GM19043 (cell line): ENCODE results near the gene SPTA1.

Experiments used
- ATAC-seq: cut with Tn5 transposase; IDR thresholded peaks from one replicate; pipeline ENCODE4 v1.9.1; 2021; ENCODE audit warnings: low read depth; ENCODE audit not compliant: unreplicated experiment

The SPTA1 gene

DNA sequence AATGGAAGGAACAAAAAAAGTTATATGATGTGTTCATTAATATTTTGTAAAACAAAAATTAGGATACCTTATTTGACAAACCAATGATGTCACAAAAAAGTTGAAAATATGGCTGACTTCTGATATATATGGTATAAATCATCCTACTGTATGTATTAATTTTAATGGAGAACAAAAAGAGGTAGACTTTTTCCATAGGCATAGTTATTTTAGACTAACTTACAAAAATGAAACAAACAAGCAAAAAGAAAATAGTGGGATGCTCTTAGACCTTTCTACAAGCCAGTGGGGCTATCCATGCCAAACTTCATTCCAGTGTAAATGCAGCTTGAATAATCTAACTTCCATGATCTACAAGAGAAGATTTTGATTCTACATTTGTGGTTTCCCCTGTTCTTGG is 522 bp upstream of the SPTA1 start:
- ATAC-seq, result no peak

DNA sequence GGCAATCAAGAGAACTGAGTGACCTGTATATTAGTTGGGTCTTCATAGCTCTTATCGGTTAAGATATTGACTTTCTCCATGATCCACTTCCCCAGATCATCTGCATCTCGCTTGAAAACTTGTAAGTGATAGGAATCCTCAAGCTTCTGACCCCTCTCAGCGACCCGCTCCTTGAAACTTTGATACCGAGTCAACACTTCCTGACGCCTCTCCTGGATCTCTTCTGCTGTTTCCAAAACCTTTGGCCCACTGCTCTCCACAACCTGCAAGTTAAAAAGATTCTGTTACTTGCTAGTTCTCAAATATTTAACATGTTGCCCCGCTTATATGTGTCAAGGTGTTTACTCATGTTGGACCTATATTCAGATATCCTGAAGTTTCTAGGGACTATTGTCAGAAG is 1.4 kb downstream of the SPTA1 start:
- ATAC-seq, result no peak

DNA sequence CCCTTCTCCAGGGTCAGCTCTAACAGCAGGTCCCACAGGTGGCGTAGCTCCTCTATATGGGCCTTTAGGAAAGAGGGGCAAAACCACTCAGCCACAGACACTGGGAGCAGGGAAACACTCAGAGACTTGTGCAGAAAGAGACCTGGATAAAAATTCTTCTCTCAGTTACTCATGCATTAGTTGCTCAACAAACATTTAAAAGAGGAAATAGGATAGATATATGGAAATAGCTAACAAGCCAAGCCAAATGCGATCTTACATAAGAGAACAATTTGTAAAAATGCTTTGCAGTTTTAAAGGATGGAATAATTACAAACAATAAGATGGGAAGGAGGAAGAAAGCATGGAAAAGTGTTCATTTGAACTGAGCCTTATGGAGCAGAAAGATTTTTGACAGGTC is 4.9 kb downstream of the SPTA1 start:
- no peak for ATAC-seq

DNA sequence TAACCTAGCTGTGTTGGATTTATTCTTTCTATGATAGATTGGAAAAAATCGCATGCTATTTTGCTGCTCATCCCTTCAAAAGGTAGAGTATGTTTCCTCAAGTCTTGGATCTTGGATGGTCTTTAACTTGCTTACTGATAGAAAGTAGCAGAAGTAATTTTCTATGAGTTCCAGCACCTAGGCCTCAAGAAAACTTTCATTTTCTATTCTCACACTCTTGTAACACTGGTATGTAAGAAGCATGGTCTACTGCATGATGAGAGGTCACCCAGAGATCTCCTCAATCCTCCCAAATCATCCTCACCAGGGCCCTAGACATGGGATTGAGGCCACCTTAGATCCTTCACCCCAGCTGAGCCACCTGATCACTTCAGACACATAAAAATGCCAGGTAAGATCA is 7.2 kb downstream of the SPTA1 start:
- no peak for ATAC-seq

DNA sequence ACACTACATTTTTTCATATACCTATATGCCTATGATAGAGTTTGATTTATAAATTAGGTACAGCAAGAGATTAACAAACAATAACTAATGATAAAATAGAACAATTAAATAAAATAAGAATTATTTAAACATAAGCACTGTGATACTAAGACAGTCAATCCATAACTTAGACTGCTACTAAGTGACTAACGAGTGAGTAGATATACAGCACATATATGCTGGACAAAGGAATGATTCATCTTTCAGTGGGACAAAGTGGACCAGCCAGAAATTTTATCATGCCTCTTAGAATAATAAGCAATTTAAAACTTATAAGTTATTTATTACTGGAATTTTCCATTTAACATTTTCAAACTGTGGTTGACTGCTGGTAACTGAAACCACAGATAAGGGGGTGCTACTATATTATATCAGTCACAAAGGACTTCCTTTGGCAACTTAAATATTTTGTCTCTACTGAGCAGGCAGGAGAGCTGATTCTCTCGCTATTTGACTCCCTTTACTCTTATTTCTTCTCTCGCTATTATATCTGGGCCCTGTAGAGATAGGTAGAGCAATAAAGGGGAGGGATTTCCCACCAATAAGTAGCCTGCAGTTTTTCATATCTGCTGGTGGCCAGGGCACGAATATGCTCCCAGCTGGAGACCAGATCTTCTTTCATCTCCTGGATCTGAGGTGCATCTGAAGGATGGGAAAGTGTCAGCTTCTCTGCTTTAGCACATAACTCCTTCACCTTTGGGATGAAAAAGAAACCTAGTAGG is 10.8 kb downstream of the SPTA1 start:
- no peak for ATAC-seq

DNA sequence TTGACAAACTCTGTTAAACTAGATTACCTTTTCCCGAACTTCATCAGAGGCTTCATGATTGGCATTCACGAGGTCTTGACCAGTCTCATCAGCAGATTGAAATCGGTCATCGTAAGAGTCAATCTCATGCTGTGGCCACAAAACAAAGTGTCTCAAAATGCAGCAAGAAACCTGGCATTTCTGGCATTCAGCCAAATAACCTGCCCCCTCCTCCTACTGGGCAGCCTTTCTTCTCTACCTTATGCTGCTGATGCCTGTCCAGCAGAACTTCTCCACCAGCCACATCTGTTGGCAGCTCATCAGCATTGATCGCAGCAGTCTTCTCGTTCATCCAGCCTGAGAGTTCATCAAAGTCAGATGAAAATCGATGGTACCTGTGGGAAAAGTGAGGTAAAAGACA is 12.2 kb downstream of the SPTA1 start:
- ATAC-seq, result no peak

DNA sequence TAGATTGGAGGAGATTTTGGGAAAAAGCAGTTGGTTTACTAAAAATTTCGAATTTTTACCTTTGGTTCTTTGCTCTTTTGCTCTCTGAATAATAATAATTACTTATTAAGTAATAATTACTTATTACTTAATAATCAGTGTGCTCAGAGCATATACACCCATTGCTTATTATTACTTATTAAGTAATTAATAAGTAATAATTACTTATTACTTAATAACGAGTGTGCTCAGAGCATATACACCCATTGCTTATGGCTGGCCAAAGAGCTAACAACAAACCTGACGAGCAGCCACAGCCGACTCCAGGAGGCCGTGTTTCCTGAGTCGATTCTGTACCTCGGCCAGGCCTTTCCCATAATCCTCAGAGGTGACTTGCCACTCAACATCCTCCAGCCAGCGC is 20.5 kb downstream of the SPTA1 start:
- ATAC-seq, result no peak

DNA sequence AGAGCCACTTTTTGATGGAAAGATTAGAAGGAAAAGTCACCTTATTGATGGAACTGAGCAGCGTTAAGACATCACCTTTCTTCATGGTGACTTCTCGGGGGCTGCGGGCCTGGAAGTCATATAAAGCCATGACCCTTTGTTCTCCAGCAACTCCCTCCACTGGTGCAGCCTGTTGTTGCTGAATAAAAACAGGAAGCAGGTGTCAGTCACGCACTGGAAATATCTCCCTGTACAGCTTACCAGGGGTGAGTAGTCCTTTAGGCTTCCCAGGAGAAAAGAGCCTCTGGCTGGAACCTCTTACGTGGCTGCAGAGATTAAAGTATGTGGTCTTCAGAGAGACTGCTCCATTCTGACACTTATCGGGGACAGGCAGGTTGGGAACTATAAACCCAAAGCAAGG is 31.9 kb downstream of the SPTA1 start:
- ATAC-seq, result no peak

DNA sequence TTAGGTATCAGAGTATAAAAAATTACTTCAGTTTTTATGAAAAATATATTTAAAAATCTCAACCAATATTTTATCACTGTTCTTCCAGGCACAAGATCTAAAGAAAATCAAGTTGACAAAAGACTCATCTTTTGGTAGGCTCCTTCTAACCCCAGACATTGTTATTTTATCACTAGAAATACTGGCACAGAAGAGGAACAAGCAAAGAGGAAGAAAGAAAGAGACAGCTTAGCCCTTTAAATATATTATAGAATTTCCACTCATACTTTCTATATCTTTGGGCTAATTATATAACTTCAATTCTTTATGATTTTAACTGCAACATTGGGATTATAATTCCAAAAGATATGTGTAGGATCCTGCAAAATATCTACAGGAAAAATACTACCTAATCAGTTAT is 32.4 kb downstream of the SPTA1 start:
- no peak for ATAC-seq

DNA sequence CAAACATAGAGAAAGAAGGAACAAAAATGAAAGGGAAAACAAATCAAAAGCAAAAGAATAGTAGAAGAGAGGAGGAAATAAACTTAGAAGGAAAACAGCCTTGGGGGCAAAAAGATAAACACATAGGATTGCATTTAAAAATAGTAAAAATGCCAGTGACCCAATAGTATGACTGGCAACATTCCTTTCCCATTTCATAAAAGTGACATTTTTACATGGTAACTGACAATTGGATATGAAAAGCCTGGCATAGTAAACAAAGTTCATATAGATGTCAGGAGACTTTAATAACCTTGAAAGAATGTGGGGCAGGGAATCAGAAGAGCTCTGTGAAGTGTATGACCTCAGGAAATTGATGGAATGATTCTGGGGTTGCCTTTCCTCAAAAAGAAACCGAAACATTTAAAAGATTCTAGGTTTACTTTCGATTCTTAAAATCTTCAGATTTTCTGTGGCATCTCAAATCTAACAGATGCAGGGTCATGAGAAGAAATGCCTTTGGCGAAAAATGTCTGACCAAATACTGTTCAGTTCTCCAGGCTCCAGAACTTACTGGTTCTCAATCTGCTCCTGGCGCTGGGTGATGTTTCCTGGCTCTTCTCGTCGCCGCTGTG is 33.7 kb downstream of the SPTA1 start:
- ATAC-seq, result no peak

DNA sequence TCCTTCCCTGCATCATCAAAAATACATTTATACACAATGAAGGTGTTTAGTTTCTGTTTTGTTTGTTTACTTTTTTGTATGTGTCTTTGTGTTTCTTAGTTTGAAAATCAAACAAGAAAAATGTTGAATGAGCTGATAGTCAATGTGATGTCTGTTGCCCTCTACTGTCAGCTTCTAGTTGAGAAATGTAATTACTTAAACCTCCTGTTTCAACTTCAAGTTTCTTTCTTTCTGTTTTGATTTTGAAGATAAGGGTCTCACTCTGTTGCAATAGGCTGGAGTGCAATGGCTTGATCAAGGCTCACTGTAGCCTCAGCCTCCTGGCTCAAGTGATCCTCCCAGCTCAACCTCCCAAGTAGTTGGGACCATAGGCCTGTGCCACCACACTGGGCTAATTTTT is 37.5 kb downstream of the SPTA1 start:
- ATAC-seq, result no peak

DNA sequence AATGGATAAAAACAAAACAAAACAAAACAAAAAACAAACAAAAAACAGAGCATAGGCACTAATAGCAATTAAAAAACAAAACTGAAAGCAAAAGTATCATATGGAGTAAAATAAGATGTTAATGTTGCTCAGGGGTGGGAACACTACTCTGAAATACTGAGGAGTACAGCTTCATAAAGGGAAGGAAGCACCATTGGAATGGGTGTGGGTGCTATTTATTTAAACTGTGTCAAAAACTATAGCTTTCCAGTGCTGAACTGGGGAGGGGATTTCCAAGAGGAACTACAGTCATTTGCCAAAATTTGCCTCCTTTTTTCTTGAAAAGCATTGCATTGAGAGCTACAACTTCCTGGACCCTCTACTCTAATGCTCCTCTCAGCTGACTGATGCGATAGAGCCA is 40.0 kb downstream of the SPTA1 start:
- ATAC-seq, result no peak

DNA sequence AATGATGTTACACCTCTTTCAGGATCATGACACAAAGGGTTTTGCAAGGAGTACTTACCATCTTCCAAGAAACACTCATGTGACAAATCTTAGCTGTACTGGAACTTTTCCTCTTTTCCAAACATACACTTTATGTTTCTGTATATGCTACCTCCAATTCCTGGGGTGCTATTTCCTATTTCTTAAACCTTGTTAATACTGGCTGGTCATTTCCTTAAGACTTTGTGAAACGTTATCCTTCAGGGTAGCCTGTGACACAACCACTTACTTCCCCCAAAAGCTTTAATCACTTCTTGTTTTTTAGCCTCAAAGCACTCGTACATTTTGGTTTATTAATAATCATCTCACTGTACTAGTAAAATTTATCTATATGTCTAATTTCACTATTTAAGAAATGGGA is 42.1 kb downstream of the SPTA1 start:
- ATAC-seq, result no peak

DNA sequence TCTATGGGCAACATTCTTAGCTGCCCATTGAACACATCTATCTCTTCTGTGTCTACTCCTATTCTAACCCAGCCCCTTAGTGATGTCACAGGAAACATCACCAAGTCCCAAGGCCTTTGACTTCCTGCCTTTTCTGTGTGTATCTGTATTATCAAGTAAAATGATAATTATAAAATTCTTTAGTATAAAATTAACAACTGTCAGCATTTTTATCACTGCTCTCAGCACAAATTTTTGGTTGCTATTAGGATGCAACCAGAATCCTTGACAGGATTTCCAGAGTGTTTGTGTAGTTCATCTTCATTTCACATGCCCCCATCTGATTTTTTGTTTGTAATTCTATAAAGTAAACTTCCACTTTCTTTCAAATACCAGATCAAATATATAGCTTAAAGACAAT is 47.6 kb downstream of the SPTA1 start:
- no peak for ATAC-seq

DNA sequence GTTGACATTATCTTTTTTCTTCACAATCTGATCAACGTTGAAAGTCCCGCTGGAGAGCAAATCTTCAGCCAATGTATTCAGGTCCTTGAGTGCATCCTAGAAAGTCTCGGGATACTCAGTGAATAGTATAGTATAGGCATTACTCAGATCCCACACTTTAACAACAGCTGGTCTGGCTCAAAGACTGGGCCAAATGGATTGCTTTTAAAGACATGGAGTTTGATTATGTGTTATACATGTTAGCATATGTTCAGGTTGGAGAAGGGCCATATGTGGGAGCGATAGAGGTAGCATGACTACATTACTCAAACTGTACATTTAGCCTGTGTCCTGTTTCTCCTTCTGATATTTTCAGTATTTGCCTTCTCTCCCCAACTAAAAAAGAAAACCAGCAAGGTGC is 48.4 kb downstream of the SPTA1 start:
- no peak for ATAC-seq

DNA sequence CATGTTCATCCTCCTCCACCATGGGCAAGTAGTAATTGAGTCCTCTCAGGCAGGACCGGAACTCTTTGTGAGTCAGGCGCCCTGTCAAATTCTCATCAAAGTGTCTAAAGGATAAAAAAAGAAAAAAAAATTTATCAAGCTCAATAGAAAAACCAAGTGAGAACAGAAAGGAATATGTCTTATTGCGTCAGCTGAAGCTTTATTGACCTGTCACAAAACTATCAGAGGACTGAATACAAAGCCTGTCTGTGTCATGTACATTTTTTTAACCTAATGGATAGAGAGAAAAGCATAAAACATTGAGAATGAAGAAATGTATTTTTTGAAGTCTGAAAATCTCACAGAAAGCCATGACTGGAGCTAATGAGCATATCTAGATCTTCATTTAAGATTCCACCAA is 72.8 kb downstream of the SPTA1 start:
- ATAC-seq, result no peak

DNA sequence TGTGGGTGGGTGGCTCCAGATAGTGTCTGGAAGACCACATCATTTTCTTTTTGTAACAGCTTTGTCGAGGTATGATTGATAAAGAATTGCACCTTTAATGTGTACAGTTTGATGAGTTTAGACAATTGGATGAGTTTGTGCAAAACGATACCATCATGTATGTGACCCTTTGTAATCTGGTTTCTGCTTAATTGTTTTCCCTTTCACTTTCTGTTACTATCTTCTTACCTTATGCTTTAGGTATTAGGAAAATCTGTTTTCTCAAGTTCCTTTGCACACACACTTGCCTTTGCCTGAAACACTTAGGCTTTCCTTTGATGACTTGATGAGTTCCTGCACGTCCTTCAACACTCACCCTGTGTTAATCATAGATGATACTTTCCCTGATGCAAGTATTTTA is 74.6 kb downstream of the SPTA1 start:
- no peak for ATAC-seq

DNA sequence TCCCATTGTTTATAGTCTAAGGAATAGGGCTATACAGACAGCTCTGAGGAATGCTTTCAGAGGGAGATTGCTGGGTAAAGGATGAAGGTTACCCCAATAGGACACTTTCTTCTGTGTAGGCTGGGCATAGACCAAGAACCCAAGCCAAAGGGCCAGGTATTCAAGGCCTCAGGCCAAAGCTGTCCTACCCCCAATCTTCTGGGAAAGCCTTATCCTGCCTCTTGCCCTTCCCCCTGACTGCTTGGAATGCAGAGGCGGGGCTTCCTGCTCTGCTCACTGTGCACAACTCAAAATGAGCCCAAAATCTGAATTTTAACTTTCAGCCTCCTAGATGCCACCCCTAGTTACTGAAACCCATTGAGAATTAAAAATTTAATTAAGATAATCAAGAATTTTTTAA is 79.2 kb downstream of the SPTA1 start:
- ATAC-seq, result no peak

DNA sequence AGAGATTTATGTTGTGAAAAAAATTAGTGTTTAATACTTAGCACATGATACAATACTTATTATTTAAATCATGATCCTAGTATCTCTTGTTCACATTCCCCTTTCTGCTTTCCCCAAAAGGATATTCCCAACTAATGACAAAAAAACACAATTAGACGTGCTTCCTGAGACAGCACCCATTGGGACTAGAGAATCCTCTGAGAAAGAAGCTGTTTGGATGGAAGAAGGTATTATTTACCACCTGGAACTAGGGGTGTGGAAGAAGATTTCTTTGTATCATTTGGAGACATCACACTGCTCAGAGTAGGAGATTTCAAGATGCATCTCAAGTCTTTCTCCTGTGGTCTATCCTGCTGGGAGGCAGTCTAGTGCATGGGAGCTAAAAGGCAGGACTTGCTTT is 81.5 kb downstream of the SPTA1 start, which contains the start of gene OR10Z1:
Gene OR10Z1, plus strand, starts transcription at position 301 of the 400 bp plus-strand sequence. CDS start 1,171 bp downstream, outside the sequence.
- ATAC-seq, result no peak

DNA sequence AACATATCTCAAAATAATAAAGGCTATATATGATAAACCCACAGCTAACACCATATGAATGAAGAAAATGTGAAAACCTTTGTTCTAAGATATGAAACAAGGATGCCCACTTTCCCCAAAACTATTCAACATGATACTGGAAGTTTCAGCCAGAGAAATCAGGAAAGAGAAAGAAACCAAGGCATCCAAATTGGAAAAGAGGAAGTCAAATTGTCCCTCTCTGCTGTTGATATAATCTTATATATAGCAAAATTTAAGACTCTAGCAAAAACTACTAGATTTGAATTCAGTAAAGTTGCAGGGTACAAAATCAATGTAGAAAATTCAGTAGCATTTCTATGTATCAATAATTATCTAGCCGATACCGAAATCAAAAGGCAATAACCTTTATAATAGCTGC is 85.8 kb downstream of the SPTA1 start:
- no peak for ATAC-seq

DNA sequence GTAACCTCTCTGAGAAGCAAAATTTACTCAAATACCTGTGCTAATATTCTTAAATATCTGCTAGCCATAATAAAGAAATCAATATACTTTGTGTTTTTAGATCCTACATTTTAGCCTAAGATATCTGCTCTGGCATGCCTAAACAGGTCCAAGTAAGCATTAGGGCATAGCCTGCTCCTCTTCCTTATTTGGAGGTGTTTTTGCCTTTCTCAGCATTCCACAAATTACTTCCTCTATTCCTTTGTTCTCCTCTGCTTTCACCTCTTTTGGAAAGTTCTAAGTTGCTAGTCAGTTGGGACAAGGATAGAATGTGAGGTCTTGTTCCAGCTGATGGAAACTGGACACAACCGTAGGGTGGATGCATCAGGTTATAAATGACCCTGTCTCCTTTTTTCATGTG is 99.6 kb downstream of the SPTA1 start:
- ATAC-seq, result no peak

DNA sequence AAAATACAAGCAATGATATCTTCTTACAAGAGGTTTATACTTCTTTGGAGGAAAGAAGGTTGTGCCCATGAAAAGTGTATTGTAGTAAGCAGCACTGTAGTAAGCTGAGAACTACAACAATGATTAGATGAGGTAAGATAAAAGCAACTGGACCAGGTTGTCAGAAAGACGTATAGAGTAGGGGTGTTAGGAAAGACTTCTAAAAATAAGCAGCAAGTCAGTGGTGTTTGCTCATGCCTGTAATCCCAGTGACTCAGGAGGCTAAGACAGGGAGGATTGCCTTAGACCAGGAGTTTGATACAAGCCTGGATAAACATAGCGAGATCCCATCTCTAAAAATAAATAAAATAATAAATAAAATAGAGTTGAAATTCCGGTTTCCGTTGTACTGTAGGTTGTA is 102.6 kb downstream of the SPTA1 start:
- ATAC-seq, result no peak
